ENCODE data around the gene SMARCD3. TPM values are rescaled to one million over a fixed set of nuclear protein-coding genes. Genes with fewer than 3 reads are reported as not detected.

Gene SMARCD3
- total RNA-seq, 1 donor from 2014 or later, result 112 TPM

- no peak for DNase-seq (ENCODE audit: low spot score)
- intact Hi-C loops (cut with DNase I), result no loop called here
These were observed 22.0 kb downstream of the SMARCD3 start for GRCh38 chr7:151226560-151226874.

GRCh38 chr7:151225948-151226510, 22.5 kb downstream of the SMARCD3 start:
- intact Hi-C loops (cut with DNase I), result no loop called here
- DNase-seq (ENCODE audit: low spot score), result no peak

GRCh38 chr7:151223728-151224127, 24.8 kb downstream of the SMARCD3 start:
- no peak for DNase-seq (ENCODE audit: low spot score)
- intact Hi-C loops (cut with DNase I), result no loop called here

- no peak for DNase-seq (ENCODE audit: low spot score)
- intact Hi-C loops (cut with DNase I), result no loop called here
These were observed 30.3 kb downstream of the SMARCD3 start for GRCh38 chr7:151218170-151218569.

- intact Hi-C loops (cut with DNase I), result no loop called here
- DNase-seq (ENCODE audit: low spot score), result no peak
These were observed 33.1 kb downstream of the SMARCD3 start for GRCh38 chr7:151215396-151215795.

- intact Hi-C loops (cut with DNase I), result no loop called here
- no peak for DNase-seq (ENCODE audit: low spot score)
These were observed 34.7 kb downstream of the SMARCD3 start for GRCh38 chr7:151213826-151214225.

GRCh38 chr7:151212626-151213025, 35.9 kb downstream of the SMARCD3 start:
- no peak for DNase-seq (ENCODE audit: low spot score)
- intact Hi-C loops (cut with DNase I), result no loop called here

- intact Hi-C loops (cut with DNase I), result no loop called here
- no peak for DNase-seq (ENCODE audit: low spot score)
These were observed 37.2 kb downstream of the SMARCD3 start for GRCh38 chr7:151211155-151211772.

- DNase-seq (ENCODE audit: low spot score), result no peak
- intact Hi-C loops (cut with DNase I), result no loop called here
These were observed 38.2 kb downstream of the SMARCD3 start, which contains the start of gene H2BK1 for GRCh38 chr7:151210087-151210854. TSS of gene H2BK1 (minus strand) at chr7:151210488. CDS start at chr7:151210318, 170 bp downstream.

GRCh38 chr7:151209588-151209987, 38.9 kb downstream of the SMARCD3 start:
- intact Hi-C loops (cut with DNase I), result no loop called here

GRCh38 chr7:151208253-151208862, 40.1 kb downstream of the SMARCD3 start:
- no peak for DNase-seq (ENCODE audit: low spot score)
- intact Hi-C loops (cut with DNase I), result no loop called here

More at GRCh38 chr7:151209588-151209987, 38.9 kb downstream of the SMARCD3 start:
- DNase-seq (ENCODE audit: low spot score), result no peak

- no peak for DNase-seq (ENCODE audit: low spot score)
- intact Hi-C loops (cut with DNase I), result no loop called here
These were observed 40.7 kb downstream of the SMARCD3 start for GRCh38 chr7:151207804-151208203.

GRCh38 chr7:151207315-151207714, 41.2 kb downstream of the SMARCD3 start:
- intact Hi-C loops (cut with DNase I), result no loop called here
- DNase-seq (ENCODE audit: low spot score), result no peak

- intact Hi-C loops (cut with DNase I), result no loop called here
- no peak for DNase-seq (ENCODE audit: low spot score)
These were observed 41.6 kb downstream of the SMARCD3 start for GRCh38 chr7:151206914-151207313.

- intact Hi-C loops (cut with DNase I), result no loop called here
- no peak for DNase-seq (ENCODE audit: low spot score)
These were observed 42.8 kb downstream of the SMARCD3 start for GRCh38 chr7:151205730-151206129.

GRCh38 chr7:151204383-151205032, 44.0 kb downstream of the SMARCD3 start:
- intact Hi-C loops (cut with DNase I), result no loop called here
- DNase-seq (ENCODE audit: low spot score), result no peak

GRCh38 chr7:151202836-151203235, 45.7 kb downstream of the SMARCD3 start:
- DNase-seq (ENCODE audit: low spot score), result no peak
- intact Hi-C loops (cut with DNase I), result no loop called here

- intact Hi-C loops (cut with DNase I), result no loop called here
- DNase-seq (ENCODE audit: low spot score), result no peak
These were observed 46.7 kb downstream of the SMARCD3 start for GRCh38 chr7:151201751-151202150.

- intact Hi-C loops (cut with DNase I), result no loop called here
These were observed 47.1 kb downstream of the SMARCD3 start for GRCh38 chr7:151201344-151201743.

More at GRCh38 chr7:151201344-151201743, 47.1 kb downstream of the SMARCD3 start:
- no peak for DNase-seq (ENCODE audit: low spot score)
